Raji (cell line): ENCODE results near the gene QRFP.

Experiments used
- POLR2A ChIP-seq: IDR thresholded peaks from 2 replicates; pipeline ENCODE4 v1.6.1; 2011; ENCODE audit warnings: low read depth, low read length, control low read depth; ENCODE audit not compliant: insufficient read depth

The QRFP gene

GRCh38 chr9:130847306-130848217, 49.0 kb downstream of the QRFP start:
- TF ChIP-seq POLR2A: no peak

GRCh38 chr9:130846487-130847305, 49.9 kb downstream of the QRFP start:
- TF ChIP-seq POLR2A: no peak

- no peak for TF ChIP-seq POLR2A
Observed at GRCh38 chr9:130845901-130846481, 50.6 kb downstream of the QRFP start.

GRCh38 chr9:130845254-130845653, 51.4 kb downstream of the QRFP start:
- no peak for TF ChIP-seq POLR2A

- no peak for TF ChIP-seq POLR2A
Observed at GRCh38 chr9:130844044-130844451, 52.6 kb downstream of the QRFP start.

GRCh38 chr9:130843049-130843908, 53.3 kb downstream of the QRFP start:
- TF ChIP-seq POLR2A: no peak
